ENCODE measurements around the gene CCDC24.

The CCDC24 gene

DNA sequence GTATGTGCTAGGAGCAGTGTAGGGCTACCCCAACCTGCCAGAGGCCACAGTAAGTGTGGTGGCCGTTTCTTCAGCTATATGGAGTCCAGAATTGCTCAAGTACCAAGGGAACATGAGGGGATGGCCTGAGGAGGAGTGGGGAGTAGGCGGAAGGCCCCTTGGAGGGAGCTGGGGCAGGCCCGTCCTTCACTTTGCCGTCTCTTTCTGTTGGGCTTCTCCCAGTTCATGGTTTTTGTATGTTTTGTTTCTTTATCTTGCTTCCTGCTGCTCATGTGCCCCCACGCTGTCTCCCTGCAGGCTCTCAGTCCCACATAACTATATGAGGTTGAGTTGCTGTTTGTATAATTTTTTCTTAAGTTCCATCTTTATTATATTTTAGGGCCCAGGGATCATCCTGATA is 27.5 kb upstream of the CCDC24 start:
- no peak for DNase-seq

DNA sequence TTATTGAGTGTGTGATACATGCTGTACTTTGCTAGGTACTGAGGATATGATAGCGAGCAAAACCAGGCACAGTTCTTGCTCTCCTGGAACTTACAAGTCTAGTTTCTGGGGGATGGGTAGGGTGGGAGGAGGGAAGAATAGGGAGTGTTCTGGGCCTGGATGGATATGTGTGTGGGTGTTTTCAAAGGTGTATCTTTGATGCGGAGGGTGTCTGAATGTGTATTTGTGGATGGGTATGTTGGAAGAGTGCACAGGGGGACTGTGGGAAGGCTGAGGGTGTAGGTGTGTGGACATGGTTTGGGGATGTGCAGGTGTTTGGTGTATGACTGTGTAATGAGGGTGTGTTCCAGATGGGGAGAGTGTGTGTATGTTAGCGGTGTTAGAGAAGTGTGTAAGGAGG is 26.1 kb upstream of the CCDC24 start:
- no peak for DNase-seq

DNA sequence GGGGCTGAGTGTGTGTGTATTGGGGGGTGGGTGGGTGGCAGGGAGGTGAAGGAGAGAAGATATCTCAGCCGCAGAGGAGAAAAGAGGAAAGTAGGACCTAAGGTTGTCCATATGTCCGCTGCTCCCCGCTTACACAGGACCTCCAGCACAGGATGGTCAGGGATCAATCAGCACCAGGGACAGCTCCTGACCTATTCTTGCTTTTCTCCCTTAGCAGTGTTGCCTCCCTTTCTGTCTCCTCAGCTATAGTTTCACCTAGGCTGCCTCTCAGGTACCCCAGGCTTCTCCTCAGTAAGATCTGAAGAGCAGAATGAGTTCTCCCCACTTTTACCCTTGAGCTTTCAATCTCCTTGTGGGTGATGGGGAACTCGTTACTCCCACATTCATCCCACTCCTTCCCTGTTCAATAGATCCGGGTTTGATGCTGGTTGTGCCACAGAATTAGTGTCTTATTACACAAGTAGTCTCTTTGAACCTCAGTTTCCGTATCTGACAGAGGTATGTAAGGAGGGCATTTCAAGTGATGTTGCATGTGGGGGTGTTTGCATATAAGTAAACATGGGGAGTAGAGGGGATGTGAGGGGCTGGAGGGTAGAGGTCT is 23.0 kb upstream of the CCDC24 start:
- no peak for DNase-seq

DNA sequence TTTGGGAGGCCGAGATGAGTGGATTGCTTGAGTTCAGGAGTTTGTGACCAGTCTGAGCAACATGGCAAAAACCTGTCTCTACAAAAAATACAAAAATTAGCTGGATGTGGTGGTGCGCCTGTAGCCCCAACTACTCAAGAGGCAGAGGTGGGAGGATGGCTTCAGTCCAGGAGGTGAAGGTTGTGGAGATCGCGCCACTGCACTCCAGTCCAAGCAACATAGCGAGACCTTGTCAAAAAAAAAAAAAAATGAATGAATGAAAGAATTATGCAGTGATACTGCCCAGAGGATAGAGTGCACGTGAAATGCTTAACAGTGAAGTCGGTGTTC is 22.0 kb upstream of the CCDC24 start:
- no peak for DNase-seq

DNA sequence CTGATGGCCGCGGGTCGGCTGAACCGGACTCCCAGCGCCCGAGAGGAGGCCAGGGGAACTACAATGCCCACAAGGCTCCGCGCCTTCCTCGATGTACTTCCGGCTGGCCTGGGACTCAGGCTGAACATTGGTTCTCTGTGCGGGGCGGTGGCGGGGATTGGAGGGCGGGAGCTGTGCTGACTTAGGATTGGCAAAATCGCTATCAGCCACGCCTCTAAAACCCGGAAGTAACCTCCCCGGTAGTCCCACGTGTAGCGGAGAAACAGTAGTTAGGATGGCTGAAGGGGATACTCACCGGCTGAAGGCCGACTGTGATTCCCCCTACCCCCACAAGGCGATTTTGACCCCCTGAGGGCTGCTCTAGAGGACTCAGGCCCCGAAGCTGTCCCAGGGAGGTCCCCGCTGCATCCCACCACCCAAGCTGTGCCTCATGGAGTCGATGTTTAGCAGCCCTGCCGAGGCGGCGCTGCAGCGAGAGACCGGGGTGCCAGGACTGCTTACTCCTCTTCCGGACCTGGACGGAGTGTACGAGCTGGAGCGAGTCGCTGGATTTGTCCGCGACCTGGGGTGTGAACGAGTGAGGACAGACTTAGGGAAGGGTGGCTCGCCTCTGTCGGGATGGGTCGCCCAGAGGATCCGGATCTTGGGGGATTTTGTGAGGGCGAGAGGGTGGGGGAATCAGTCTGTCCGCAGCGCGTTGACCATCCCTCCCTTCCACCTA is 21.5 kb upstream of the CCDC24 start, which contains the start of gene DPH2:
Gene DPH2, plus strand, starts transcription at position 265 of the 721 bp plus-strand sequence. Its CDS starts 166 bp downstream, at position 431.
- DNase-seq: peak; percentile 90

DNA sequence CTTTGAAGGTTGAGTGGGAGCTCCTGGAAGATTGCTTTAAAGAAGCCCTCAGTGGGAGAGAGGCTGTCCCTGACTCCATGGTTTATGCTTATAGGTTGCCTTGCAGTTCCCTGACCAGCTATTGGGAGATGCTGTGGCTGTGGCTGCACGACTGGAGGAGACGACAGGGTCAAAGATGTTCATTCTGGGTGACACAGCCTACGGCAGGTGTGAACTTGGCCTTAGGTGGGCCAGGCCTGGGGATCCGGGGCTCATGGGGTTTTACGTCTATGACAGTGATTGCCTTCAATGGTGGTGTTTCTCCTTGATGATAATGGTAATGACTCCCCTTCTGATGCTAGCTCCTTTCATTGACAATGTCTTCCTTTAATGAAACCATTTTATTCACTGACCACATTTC is 20.9 kb upstream of the CCDC24 start:
- DNase-seq: no peak

DNA sequence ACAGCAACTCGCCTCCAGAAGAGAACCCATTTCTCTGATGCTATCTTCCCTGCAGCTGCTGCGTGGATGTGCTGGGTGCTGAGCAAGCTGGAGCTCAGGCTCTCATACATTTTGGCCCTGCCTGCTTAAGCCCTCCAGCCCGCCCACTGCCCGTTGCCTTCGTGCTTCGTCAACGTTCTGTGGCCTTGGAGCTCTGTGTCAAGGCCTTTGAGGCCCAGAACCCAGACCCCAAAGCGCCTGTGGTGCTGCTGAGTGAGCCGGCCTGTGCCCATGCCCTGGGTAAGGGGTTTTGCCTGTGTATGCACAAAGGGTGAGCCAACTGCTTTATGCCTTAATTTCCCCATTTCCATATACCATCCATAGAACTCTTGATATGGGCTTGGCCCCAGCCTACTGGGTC is 20.5 kb upstream of the CCDC24 start:
- no peak for DNase-seq

DNA sequence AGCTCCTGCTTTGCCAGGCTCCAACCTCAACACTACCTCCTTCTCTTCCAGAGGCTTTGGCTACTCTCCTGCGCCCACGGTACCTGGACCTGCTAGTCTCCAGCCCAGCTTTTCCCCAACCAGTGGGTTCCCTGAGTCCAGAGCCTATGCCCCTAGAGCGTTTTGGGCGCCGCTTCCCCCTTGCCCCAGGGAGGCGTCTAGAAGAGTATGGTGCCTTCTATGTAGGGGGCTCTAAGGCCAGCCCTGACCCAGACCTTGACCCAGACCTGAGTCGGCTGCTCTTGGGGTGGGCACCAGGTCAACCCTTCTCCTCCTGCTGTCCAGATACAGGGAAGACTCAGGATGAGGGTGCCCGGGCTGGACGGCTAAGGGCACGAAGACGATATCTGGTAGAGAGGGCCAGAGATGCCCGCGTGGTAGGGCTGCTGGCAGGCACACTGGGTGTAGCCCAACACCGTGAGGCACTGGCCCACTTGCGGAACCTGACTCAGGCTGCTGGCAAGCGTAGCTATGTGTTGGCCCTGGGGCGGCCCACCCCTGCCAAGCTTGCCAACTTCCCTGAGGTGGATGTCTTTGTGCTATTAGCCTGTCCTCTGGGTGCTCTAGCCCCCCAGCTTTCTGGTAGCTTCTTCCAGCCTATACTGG is 19.9 kb upstream of the CCDC24 start:
- no peak for DNase-seq

DNA sequence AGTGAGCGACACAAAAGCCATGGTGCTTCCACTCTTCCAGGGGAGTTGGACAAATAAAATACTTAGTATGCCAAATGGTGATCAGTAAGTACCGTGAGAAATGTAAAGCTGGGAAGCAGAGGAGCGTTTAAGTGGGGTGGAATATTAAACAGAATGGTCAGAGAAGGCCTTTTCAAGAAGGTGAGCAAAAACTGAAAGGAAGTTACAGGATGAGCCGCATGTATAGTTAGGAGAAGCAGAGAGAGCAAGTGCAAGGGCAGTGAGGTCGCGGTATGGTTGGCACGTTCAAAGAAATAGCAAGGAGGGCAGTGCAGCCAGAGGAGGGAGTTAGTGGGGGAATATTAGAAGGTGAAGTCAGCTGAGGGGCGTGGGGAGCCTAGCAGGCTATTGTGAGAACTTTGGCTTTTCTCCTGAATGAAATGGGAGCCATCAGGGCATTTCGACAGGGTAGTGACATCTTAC is 17.4 kb upstream of the CCDC24 start:
- DNase-seq: no peak

DNA sequence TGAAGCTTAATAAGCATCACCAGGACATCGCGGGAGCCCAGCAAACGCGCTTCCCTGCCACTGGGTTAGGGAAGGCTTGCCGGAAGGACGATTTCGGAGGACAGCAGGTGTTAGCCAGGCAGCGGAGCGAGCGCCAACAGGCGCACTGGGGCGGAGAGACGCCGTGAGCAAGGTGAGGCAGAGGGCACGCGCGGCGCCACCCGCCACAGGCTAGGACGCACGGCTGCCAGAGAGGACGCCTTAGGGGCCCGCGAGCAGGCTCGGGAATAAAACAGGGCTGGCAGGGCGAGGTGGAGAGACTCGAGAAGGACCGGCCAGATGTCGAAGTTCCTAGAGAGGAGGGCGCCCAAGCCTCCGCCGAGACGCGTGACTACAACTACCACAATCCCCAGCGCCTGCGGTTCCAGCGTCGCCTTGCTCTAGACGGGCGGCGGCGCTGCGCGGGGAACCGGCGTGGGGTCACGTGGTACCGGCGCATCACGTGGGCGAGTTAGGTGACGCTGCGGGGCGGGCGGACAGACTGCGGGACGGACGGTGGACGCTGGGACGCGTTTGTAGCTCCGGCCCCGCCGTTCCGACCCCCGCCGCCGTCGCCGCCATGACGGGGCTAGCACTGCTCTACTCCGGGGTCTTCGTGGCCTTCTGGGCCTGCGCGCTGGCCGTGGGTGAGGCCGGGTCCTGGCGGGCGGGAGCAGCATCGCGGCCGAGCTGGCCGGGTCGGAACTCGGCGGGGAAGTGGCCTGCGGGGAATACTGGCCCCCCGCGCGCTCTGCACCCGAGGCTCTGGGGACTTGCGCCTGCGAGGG is 16.8 kb upstream of the CCDC24 start, which contains the start of gene ATP6V0B:
Gene ATP6V0B, plus strand, starts transcription at position 518 of the 806 bp plus-strand sequence. Its CDS starts 81 bp downstream, at position 599.
- peak; percentile 28 for DNase-seq

DNA sequence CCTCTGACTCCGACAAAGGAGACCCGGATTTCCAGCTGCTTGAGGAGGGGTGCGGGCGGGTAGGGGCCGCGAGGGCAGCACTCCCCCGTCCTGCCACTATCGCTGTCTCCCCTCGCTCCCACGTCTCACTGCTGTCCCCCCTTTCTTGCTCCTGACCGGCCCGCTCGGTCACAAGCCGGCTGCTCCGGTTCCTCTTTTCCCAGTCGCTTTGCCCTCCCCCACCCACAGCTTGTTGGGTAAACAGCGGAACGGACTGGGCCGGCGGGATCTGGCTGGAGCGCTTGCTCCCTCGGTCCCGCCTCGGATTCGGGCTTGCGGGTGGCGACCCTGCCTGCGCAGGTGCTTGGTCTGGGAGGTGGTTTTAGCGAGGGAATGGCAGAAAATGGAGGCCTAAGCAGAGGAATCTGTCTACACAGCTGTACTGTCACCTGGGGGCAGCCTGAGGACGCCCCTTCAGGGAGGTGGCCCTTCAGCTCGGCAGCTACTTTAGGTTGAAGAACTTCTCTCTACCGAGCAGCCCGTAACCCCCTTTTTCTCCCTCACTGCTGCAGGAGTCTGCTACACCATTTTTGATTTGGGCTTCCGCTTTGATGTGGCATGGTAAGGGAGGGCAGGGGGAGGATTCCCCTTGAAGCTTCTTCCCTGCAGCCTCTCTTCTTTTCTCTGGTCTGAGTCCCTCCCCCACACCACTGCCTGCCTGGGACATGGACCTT is 16.0 kb upstream of the CCDC24 start:
- DNase-seq: no peak

DNA sequence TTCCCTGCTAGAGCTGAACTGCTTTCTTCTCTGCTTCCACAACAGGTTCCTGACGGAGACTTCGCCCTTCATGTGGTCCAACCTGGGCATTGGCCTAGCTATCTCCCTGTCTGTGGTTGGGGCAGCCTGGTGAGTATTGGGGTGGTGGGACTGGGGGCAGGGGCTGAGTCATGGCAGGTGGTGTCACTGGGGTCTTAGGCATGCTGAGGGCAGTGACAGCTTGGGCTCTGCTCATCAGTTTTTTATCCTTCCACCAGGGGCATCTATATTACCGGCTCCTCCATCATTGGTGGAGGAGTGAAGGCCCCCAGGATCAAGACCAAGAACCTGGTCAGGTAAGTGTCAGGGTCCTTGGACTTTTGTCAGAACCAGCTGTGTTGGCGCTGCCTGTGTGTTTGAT is 15.4 kb upstream of the CCDC24 start:
- DNase-seq: no peak

DNA sequence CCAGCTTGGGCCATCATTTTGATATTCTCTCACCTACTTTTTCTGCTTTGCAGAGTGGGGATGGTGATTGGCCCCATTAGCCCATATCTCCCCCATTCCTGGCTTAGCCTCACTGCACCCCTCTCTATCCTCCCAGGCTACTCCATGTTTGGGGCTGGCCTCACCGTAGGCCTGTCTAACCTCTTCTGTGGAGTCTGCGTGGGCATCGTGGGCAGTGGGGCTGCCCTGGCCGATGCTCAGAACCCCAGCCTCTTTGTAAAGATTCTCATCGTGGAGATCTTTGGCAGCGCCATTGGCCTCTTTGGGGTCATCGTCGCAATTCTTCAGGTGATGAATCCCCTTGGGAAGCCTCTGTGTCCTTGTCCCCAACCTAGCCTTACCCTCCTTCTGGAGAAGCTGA is 14.5 kb upstream of the CCDC24 start:
- DNase-seq: no peak

DNA sequence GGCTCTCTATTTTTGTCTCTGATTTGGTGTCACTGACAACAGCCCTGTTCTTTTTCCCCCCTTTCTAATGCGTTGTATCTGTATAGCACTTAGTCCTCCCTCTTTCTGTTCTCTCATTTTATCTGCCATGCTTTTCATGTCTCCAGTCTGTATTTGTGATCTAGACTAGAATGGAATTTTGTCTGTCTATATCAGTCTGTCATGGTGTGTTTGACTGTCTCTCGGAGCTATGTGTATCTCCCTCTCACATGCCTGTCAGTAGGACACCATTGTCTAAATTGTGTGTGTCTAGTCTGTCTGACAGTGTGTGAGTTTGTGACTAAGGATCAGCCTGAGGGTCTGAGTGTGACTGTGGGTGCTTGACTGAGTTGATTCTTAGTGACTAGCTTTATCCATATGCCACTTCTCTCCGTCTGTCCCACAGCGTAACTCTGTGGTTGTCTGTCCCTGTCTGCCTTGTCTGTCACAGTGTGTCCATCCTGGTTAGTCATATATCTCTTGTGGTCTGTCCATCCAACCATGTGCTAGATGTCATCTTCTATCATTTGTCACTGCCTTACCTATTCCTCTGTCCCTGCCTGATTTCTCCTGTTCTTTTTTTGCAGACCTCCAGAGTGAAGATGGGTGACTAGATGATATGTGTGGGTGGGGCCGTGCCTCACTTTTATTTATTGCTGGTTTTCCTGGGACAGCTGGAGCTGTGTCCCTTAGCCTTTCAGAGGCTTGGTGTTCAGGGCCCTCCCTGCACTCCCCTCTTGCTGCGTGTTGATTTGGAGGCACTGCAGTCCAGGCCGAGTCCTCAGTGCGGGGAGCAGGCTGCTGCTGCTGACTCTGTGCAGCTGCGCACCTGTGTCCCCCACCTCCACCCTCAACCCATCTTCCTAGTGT is 13.8 kb upstream of the CCDC24 start:
- no peak for DNase-seq

DNA sequence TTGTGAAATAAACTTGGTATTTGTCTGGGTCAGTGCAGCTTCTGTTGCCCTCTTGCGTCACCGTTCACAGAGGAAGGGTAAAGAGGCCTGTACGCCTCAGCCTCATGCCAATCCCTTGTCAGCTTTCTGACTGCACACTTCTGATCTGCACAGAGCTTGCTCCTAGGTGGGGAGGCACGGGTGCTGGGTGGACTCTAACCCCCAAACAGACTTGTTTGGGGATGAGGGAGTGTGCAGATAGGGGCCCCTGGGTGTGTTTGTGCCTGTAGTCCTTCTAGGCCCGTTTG is 13.2 kb upstream of the CCDC24 start:
- no peak for DNase-seq

DNA sequence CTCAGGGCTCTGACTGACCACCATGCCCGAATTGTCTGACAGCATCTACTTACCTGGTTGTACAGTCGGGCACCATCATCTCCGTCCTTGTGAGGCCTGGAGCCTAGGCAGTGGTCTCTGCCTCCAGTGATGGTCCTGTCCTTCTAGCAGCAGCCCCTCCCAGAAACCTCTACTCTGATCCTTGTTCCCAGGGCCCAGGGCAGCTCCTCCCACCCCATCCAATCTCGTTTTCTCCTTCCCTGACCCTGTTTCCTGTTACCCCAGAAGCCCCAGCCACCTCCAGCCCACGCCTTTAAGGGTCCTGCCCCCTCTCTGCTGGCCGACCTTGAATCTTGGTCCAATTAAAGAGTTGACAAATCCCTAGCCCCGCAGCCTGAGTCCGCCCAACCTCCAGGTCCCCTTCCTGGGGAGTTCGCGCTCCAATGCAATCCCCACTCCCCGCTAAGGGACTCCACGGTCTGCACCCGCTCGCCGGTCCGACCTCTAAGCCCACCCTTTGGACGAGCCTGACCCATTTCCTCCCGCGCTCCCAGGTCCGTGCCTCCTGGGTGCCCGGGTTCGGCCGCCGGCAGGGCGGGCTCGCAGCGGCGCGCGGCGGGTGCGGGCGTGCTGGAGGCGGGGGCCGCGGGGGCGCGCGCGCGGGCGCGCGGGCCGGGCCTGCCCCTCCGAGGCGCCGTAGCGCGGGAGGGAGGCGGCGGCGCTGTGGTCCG is 12.7 kb upstream of the CCDC24 start, which contains the start of gene B4GALT2:
Gene B4GALT2, plus strand, starts transcription at position 660 of the 710 bp plus-strand sequence. CDS start 1,951 bp downstream, outside the sequence.
- DNase-seq: no peak

DNA sequence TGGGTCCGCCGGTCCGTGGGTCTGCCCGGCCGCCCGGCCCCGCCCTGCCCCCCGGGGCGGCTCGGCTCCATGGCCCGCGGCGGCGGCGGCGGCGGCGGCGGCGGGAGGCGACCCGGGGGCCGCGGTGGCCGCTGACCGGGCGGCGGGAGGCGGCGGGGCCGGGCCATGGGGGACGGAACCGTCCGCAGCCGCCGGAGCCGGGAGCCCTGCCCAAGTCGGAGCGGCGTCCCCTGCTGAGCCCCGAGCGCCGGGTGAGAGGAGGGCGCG is 12.2 kb upstream of the CCDC24 start:
- DNase-seq: no peak

DNA sequence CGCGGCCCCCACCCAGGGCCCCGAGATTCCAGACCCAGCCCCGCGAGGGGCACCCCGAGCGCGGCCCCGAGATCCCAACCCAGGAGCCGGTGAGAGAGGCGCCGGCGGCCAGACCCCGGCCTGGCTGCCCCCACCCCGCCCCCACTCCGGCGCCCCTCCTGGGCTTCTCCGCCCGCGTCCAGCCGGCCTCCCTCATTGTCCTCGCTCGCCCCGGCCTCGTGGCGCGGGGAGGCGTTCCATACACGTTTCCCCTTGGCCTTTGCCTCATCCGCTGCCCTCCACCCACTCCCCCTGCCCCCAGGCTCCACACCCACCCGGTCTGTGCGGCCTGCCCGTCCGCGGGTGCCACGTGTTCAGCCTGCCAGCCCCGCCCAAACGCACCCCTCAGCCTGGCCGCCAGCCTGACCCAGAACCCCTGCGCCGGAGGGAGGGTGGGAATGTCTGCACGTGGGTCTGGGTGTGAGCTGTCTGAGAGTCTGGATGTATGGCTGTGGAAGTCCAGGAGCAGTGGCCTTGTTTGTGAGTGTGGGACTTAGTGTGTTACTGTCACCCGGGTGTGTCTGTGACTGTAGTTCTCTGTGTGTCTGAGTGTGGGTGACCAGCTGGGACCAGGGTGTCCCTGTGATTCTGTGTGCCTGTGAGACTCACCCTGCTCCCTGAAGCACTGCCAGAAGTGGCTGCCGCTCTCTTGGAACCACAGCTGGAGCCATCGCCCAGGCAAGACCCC is 11.7 kb upstream of the CCDC24 start:
- no peak for DNase-seq

DNA sequence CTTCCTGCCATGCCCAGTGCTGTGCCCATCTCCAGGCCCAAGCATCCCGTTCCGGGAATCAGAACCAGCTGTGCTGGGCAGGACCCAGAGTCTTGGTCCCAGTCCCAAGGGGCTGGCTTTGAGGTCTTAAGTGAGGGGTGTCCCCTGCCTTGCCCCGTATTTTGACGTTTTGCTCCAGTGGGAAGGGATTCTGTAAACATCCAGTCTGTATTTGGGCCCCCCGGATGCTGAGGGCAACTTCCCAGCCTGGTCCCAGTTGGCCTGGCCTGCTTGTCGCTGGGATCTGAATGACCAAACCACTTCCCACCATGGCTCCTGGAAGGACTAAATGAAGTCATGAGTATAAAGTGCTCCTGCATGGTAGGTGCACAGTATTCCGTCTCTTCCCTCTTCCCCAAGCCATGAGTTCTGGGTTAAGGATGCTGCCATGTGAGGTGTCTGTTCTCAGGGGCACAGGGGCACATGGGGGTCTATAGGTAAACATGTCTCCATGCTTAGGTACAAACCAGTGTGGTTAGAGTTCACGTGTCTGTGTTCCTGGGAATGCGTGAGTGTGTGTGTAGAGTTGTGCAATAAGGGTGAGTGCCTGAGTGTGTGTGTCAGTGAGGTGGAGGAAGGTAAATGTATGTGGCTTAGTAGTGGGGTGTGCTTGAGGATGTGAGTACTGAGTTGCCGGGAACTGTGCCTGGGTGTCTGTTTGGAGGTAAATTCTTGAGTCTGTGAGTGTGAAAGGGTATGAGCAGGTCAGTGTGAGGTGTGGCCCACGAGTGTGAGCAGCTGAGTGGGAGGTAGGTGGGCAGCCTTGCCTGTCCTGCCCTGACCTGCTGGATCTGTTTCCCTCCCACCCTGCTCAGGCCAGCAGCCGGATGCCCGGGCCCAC is 10.9 kb upstream of the CCDC24 start:
- no peak for DNase-seq

DNA sequence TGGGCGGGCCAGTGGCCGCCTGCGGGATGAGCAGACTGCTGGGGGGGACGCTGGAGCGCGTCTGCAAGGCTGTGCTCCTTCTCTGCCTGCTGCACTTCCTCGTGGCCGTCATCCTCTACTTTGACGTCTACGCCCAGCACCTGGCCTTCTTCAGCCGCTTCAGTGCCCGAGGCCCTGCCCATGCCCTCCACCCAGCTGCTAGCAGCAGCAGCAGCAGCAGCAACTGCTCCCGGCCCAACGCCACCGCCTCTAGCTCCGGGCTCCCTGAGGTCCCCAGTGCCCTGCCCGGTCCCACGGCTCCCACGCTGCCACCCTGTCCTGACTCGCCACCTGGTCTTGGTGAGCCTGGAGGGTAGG is 10.3 kb upstream of the CCDC24 start:
- no peak for DNase-seq

Measured in NCI-H1417 treated with DMSO at 0.1 percent for 48 hours (cell line).